Heart right ventricle (tissue), 16 donors: ENCODE measurements around the gene UBE2D4. TPM values are rescaled to one million over a fixed set of nuclear protein-coding genes. Genes with fewer than 3 reads are reported as not detected.
A peak's percentile ranks its signal among the peaks of the same experiment; 100 is the strongest.
"Not testable (repeated sequence)": the region's sequence is repeated elsewhere in the genome, so short reads cannot be mapped to it uniquely, and the experiment has no call there.

Experiments used
- ATAC-seq, 8 donors: fragments of 200-7000 bp; cut with Tn5 transposase; one replicate each; pipeline ENCODE4 v1.9.1; 2020; ENCODE audit warnings: mild to moderate bottlenecking in 8 of 8, moderate library complexity in 8 of 8, moderate number of reproducible peaks in 1 of 8
- DNase-seq, 2 donors: peaks; one replicate each; pipeline ENCODE4 v3.0.0-alpha.2; 2020
- H3K27ac ChIP-seq, 10 donors: fragments of 200-600 bp; sonication (generic) in 2 of 10; one replicate each; pipeline versions ENCODE4 v1.5.0 to v1.8.0; 2020 to 2022; ENCODE audit warnings: mild to moderate bottlenecking in 3 of 10
- H3K27me3 ChIP-seq, 7 donors: fragments of 200-600 bp; one replicate each; pipeline ENCODE4 v1.8.0; 2021 to 2022; ENCODE audit warnings: mild to moderate bottlenecking in 2 of 7
- H3K36me3 ChIP-seq, 9 donors: fragments of 200-600 bp; sonication (generic) in 1 of 9; one replicate each; pipeline versions ENCODE4 v1.5.0 to v1.8.0; 2020 to 2022; ENCODE audit warnings: mild to moderate bottlenecking in 2 of 9
- H3K4me1 ChIP-seq, 9 donors: fragments of 200-600 bp; sonication (generic) in 1 of 9; one replicate each; pipeline versions ENCODE4 v1.5.0 to v1.8.0; 2020 to 2022; ENCODE audit warnings: mild to moderate bottlenecking in 4 of 9
- H3K4me3 ChIP-seq, 10 donors: fragments of 200-600 bp; sonication (generic) in 2 of 10; one replicate each; pipeline versions ENCODE4 v1.5.0 to v1.8.0; 2020 to 2022; ENCODE audit warnings: mild to moderate bottlenecking in 7 of 10, moderate library complexity in 2 of 10
- H3K9me3 ChIP-seq, 11 donors: fragments of 200-600 bp in 10 of 11; sonication (generic) in 2 of 11; one replicate each; pipeline versions ENCODE4 v1.5.0 to v1.8.0; 2013 to 2022; ENCODE audit warnings: mild to moderate bottlenecking in 2 of 11, control low read depth in 1 of 11, moderate library complexity in 1 of 11
- whole genome bisulfite sequencing, 2 donors: extraction: QIAGEN DNeasy Blood & Tissue Kit; methylation state at CpG; one replicate each; pipeline ENCODE4 v1.1.7; 2013; ENCODE audit warnings: inconsistent platforms in 1 of 2; 5-methylcytosine and 5-hydroxymethylcytosine counted together
- intact Hi-C, 10 donors: fragments of 100-400 bp; cut with DNase I; formaldehyde crosslinking; loops; one replicate each; pipeline versions ENCODE4 v1.11.1 to v1.14.2; 2022
- polyA plus RNA-seq, 2 donors: library from polyadenylated mRNA; stranded (reverse); fragments of 200-250 nt; gene quantifications; one replicate each; pipeline ENCODE4 v1.2.3, GENCODE V29; 2013
- total RNA-seq, 10 donors: library from RNA; stranded (reverse); fragmentation: NEBNext Ultra II Directional in 3 of 10; extraction: Animal tissue kit (Norgen Biotek cat#: 25700) in 3 of 10; gene quantifications; one replicate each; pipeline versions ENCODE4 v1.2.1 to v1.2.4, GENCODE V29; 2021 to 2023
- TF ChIP-seq, protein P1 (sequence below), 9 donors: fragments of 200-600 bp; sonication (generic) in 2 of 9; IDR thresholded peaks; one replicate each; pipeline versions ENCODE4 v1.5.0 to v1.8.0; 2021 to 2022; ENCODE audit warnings: antibody characterized with exemption in 9 of 9, mild to moderate bottlenecking in 5 of 9, moderate library complexity in 1 of 9
- donor health status: Arrhythmogenic right ventricular cardiomyopathy.
- donor health status: ischemic (EF 13 %, LVEDD 7.1; RV severe dilation, severe dysfunction).
- donor health status: healthy with polysubstance abuse.
- donor health status: DM: no; HTN: yes; CAD: no.
- donor health status: DM: no; HTN: no; CAD: no.
- donor health status: ischemic (EF 25% LVEDD 6.9; RV normal size, moderate dysfunction).
- donor health status: ischemic (EF 25% LVEDD 5.7; RV mildly dilated, moderate dysfunction).
- donor health status: healthy.
- donor health status: DM: yes; HTN: yes; CAD: no.
- donor health status: Ischemic cardiomyopathy.
- donor health status: ischemic (EF 35%, LVEDD 5.7; RV mildly dilated, moderate dysfunction).
- donor health status: nonischemic (EF 11% LVEDD 7.7; RV severe dilation, severe dysfunction).
- donor health status: DM: yes; HTN: yes; CAD: no.
- donor health status: PGD.
- donor health status: ischemic (EF 29% LVEDD 5.4; RV normal size, mild dysfunction).
- donor health status: nonischemic (EF 23%, LVEDD 6.1; RV moderate dilation, normal function).

UBE2D4 gene
- total and polyA plus RNA-seq, 12 donors, result 26.2 to 56.1 (median 41.7) TPM

DNA sequence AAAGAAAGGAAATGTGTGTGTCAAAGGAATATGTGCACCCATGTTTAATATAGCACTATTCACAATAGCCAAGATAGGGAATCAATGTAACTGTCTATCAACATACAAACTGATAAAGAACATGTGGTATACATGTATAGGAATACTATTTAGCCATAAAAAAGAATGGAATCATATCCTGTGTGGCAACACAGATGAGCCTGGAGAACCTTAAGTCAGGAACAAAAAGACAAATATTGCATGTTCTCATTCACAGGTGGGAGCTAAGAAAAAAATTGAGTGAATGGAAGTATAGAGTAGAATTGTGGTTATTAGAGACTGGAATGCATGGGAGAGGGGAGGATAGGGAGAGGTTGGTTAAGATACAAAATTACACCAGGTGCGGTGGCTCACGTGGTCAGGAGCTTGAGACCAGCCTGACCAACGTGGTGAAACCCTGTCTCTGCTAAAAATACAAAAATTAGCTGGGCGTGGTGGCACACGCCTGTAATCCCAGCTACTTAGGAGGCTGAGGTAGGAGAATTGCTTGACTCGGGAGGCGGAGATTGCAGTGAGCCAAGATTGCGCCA, 30.3 kb upstream of the UBE2D4 start:
- H3K27ac ChIP-seq, result no peak overlapping the region
- ATAC-seq, result no peak
- H3K4me1 ChIP-seq, result peaks cover 6 to 42% (median 21%) of the 10 kb centered on the region in 9 donors
- TF ChIP-seq, protein P1, sequence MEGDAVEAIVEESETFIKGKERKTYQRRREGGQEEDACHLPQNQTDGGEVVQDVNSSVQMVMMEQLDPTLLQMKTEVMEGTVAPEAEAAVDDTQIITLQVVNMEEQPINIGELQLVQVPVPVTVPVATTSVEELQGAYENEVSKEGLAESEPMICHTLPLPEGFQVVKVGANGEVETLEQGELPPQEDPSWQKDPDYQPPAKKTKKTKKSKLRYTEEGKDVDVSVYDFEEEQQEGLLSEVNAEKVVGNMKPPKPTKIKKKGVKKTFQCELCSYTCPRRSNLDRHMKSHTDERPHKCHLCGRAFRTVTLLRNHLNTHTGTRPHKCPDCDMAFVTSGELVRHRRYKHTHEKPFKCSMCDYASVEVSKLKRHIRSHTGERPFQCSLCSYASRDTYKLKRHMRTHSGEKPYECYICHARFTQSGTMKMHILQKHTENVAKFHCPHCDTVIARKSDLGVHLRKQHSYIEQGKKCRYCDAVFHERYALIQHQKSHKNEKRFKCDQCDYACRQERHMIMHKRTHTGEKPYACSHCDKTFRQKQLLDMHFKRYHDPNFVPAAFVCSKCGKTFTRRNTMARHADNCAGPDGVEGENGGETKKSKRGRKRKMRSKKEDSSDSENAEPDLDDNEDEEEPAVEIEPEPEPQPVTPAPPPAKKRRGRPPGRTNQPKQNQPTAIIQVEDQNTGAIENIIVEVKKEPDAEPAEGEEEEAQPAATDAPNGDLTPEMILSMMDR (IDR thresholded peaks at IDR 0.05), result no peak
- 94 to 98% methylated on average over 8 of the region's 8 CpGs for WGBS, 2 donors
- DNase-seq, result no peak
- H3K9me3 ChIP-seq, result no peaks in the 10 kb centered on the region
- H3K27me3 ChIP-seq, result no peaks in the 10 kb centered on the region
- intact Hi-C loops, result no loop called here
- H3K36me3 ChIP-seq, result peaks cover 0 to 13% (median 0%) of the 10 kb centered on the region in 9 donors
- H3K4me3 ChIP-seq, result no peak overlapping the region

DNA sequence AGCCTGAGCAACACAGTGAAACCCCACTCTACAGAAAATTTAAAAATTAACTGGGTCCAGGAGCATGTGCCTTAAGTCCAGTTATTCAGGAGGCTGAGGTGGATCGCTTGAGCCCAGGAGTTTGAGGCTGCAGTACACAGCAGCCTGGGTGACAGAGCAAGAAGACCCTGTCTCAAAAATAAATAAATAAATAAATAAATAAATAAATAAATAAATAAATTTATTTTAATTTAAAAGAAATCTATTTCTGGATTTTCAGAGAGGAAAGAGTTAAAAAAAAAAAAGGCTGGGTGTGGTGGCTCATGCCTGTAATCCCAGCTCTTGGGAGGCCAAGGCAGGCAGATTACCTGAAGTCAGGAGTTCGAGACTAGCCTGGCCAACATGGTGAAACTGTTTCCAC, 27.7 kb upstream of the UBE2D4 start:
- H3K36me3 ChIP-seq, result peaks cover 0 to 13% (median 0%) of the 10 kb centered on the region in 9 donors
- H3K27ac ChIP-seq, H3K4me3 ChIP-seq, H3K27me3 ChIP-seq, intact Hi-C loops, ATAC-seq, DNase-seq, H3K9me3 ChIP-seq: not testable (repeated sequence)
- WGBS, 2 donors, result 94 to 96% methylated on average over 2 of the region's 2 CpGs
- peaks cover 6 to 37% (median 26%) of the 10 kb centered on the region in 9 donors for H3K4me1 ChIP-seq

DNA sequence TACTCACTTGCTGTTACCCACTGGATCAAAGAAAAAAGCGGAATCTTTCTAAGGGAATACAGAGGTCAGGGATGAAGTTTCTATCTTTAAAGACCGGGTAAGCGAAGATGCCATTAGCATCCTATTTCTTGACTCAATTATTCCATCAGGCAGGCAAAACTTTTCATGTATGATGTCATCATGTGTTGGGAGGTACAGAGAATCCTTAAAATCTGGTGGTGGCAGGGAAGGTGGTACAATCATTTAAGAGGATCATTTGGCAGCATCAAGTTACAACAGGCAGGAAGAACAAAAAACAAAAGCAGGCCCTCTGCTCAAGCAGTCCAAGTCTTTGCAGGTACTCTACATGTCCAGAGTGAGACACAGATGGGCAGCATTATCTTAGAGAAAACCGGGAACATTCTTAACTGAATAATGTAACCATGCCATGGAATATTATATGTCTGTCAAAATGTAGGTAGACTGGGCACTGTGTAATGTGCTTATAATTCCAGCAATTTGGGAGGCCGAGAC, 23.6 kb upstream of the UBE2D4 start:
- ATAC-seq, result no peak
- TF ChIP-seq, protein P1 (IDR thresholded peaks at IDR 0.05), result no peak
- H3K9me3 ChIP-seq, result no peaks in the 10 kb centered on the region
- 93% methylated on average over 5 of the region's 5 CpGs for WGBS, 2 donors
- no peak overlapping the region for H3K4me3 ChIP-seq
- H3K4me1 ChIP-seq, result peaks cover 14 to 60% (median 39%) of the 10 kb centered on the region in 9 donors
- intact Hi-C loops, result no loop called here
- no peaks in the 10 kb centered on the region for H3K27me3 ChIP-seq
- no peak for DNase-seq
- peaks cover 0 to 3% (median 0%) of the 10 kb centered on the region in 9 donors for H3K36me3 ChIP-seq
- no peak overlapping the region for H3K27ac ChIP-seq

DNA sequence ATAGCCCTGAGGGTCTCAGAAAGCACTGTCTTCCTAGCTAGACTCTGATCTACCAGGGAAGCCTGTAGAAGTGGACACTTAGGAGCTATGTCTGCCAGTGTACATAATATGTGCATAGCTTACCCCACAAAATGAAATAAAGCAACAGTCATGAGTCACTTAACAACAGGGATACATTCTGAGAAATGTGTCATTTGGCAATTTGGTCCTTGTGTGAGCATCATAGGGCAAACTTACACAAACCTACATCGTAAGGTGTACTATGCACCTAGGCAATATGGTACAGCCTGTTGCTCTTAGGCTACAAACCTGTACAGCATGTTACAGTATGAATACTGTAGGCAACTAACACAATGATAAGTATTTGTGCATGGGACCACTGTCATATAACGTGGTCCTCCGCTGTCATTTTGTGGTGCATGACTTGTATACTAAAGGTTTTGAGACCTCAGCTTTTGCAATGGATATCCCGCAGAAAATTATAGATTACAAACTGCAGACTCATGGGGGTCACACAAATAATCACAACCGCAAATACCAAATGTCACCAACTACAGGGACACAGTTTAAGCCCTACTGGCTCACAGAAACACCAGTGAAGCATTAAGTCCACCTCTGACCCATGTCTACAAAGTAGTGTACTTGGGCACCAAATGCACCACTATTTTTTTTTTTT, 21.6 kb upstream of the UBE2D4 start:
- intact Hi-C loops, result no loop called here
- Histone ChIP-seq H3K36me3 (peaks cover 0 to 3% (median 0%) of the 10 kb centered on the region in 9 donors), H3K27me3 (no peaks in the 10 kb centered on the region), H3K4me1 (peaks cover 14 to 51% (median 34%) of the 10 kb centered on the region in 9 donors), H3K4me3 (peak overlapping the region in 7 of 10 donors; percentile 73 to 87 (median 77)), H3K9me3 (no peaks in the 10 kb centered on the region), H3K27ac (peak overlapping the region in 8 of 10 donors; percentile 87 to 95 (median 91))
- ATAC-seq (no peak), DNase-seq (no peak)
- 93 to 95% methylated on average over 5 of the region's 5 CpGs for WGBS, 2 donors
- TF ChIP-seq, protein P1 (IDR thresholded peaks at IDR 0.05), result no peak
